GM23338 (cell line): ENCODE data around the gene KCNK3. TPM values are rescaled to one million over a fixed set of nuclear protein-coding genes. Genes with fewer than 3 reads are reported as not detected.

Experiments
- ATAC-seq: fragments of 200-7000 bp; cut with Tn5 transposase; 3 replicates; pipeline ENCODE4 v1.9.1; 2020
- DNase-seq: peaks from one replicate; pipeline ENCODE4 v3.0.0-alpha.2; 2015; ENCODE audit warnings: low spot score
- H2AFZ ChIP-seq: fragments of 200-600 bp; sonication (generic); 2 replicates; pipeline ENCODE4 v1.8.0; 2016; ENCODE audit warnings: antibody characterized with exemption, mild to moderate bottlenecking, moderate library complexity
- H3F3A ChIP-seq: fragments of 200-600 bp; sonication (generic); replicated peaks from 2 replicates; pipeline ENCODE4 v1.8.0; 2017; ENCODE audit warnings: antibody characterized with exemption, mixed run types, low read depth
- H3K27ac ChIP-seq: fragments of 200-600 bp; sonication (generic); 2 replicates; pipeline ENCODE4 v1.6.1; 2016; ENCODE audit warnings: low read depth
- H3K27me3 ChIP-seq: fragments of 200-600 bp; sonication (generic); 2 replicates; pipeline ENCODE4 v1.8.0; 2016; ENCODE audit warnings: mild to moderate bottlenecking, mixed run types, moderate library complexity; ENCODE audit not compliant: insufficient read depth
- H3K36me3 ChIP-seq: fragments of 200-600 bp; sonication (generic); 2 replicates; pipeline ENCODE4 v1.8.0; 2016; ENCODE audit warnings: mild to moderate bottlenecking; ENCODE audit not compliant: insufficient read depth
- H3K4me1 ChIP-seq: fragments of 200-600 bp; sonication (generic); 2 replicates; pipeline ENCODE4 v1.8.0; 2016; ENCODE audit warnings: mild to moderate bottlenecking, moderate library complexity; ENCODE audit not compliant: insufficient read depth
- H3K4me2 ChIP-seq: fragments of 200-600 bp; sonication (generic); 2 replicates; pipeline ENCODE4 v1.7.1; 2017; ENCODE audit warnings: mixed run types
- H3K4me3 ChIP-seq: fragments of 200-600 bp; sonication (generic); 2 replicates; pipeline ENCODE4 v1.6.1; 2016; ENCODE audit warnings: mixed run types
- H3K79me2 ChIP-seq: fragments of 200-600 bp; sonication (generic); replicated peaks from 2 replicates; pipeline ENCODE4 v1.8.0; 2017; ENCODE audit warnings: mild to moderate bottlenecking; ENCODE audit not compliant: insufficient read depth
- H3K9me2 ChIP-seq: fragments of 200-600 bp; sonication (generic); 2 replicates; pipeline ENCODE4 v1.8.0; 2017; ENCODE audit not compliant: insufficient read depth
- H4K20me1 ChIP-seq: fragments of 200-600 bp; sonication (generic); replicated peaks from 2 replicates; pipeline ENCODE4 v1.8.0; 2017; ENCODE audit warnings: mild to moderate bottlenecking; ENCODE audit not compliant: insufficient read depth
- H3K27ac Mint-ChIP-seq: 2 replicates; pipeline ENCODE4 v1.8.0; 2020; ENCODE audit warnings: inconsistent platforms, mild to moderate bottlenecking, moderate library complexity, mixed read lengths
- H3K27me3 Mint-ChIP-seq: 3 replicates; pipeline ENCODE4 v1.8.0; 2022; ENCODE audit warnings: low read depth, mild to moderate bottlenecking, moderate library complexity, mixed read lengths, inconsistent platforms; ENCODE audit not compliant: insufficient read depth, poor library complexity
- H3K36me3 Mint-ChIP-seq: 3 replicates; pipeline ENCODE4 v1.8.0; 2021; ENCODE audit warnings: low read depth, mild to moderate bottlenecking, inconsistent platforms, moderate library complexity, mixed read lengths
- H3K4me1 Mint-ChIP-seq: 3 replicates; pipeline ENCODE4 v1.8.0; 2020; ENCODE audit warnings: mild to moderate bottlenecking, inconsistent platforms, mixed read lengths
- H3K4me3 Mint-ChIP-seq: 3 replicates; pipeline ENCODE4 v1.8.0; 2021; ENCODE audit warnings: moderate library complexity, mild to moderate bottlenecking, inconsistent platforms, mixed read lengths
- H3K9me3 Mint-ChIP-seq: 3 replicates; pipeline ENCODE4 v1.8.0; 2020; ENCODE audit warnings: moderate library complexity, mild to moderate bottlenecking, inconsistent platforms, mixed read lengths
- CREB1 ChIP-seq: fragments of 250-450 bp; sonication (Bioruptor Pico); IDR thresholded peaks from 2 replicates; pipeline ENCODE4 v1.5.0; 2020; ENCODE audit warnings: low read depth, mild to moderate bottlenecking, moderate library complexity
- CTCF ChIP-seq, 2 experiments: fragments of 200-600 bp in 1 of 2; sonication (generic) in 1 of 2; conservative IDR thresholded peaks; 2 replicates each; pipeline versions ENCODE4 v1.5.1 to v1.6.1; 2016 to 2017; ENCODE audit warnings: antibody characterized with exemption in 2 of 2, low read depth in 2 of 2, mild to moderate bottlenecking in 2 of 2, moderate library complexity in 1 of 2
- ETS1 ChIP-seq: IDR thresholded peaks from 2 replicates; pipeline ENCODE4 v1.6.1; 2016; ENCODE audit warnings: antibody characterized with exemption
- EZH2 ChIP-seq: fragments of 200-600 bp; sonication (generic); IDR thresholded peaks from one replicate; pipeline ENCODE4 v1.8.0; 2017; ENCODE audit warnings: antibody characterized with exemption, mild to moderate bottlenecking, low read depth; ENCODE audit not compliant: unreplicated experiment
- EZH2phosphoT487 ChIP-seq: fragments of 200-600 bp; sonication (generic); IDR thresholded peaks from one replicate; pipeline ENCODE4 v1.8.1; 2018; ENCODE audit warnings: antibody characterized with exemption; ENCODE audit not compliant: unreplicated experiment
- JUNB ChIP-seq: IDR thresholded peaks from one replicate; pipeline ENCODE4 v1.6.1; 2016; ENCODE audit warnings: antibody characterized with exemption; ENCODE audit not compliant: unreplicated experiment
- NANOG ChIP-seq: IDR thresholded peaks from 2 replicates; pipeline ENCODE4 v1.6.1; 2016; ENCODE audit warnings: antibody characterized with exemption, borderline replicate concordance
- POLR2AphosphoS5 ChIP-seq: IDR thresholded peaks from 2 replicates; pipeline ENCODE4 v1.6.1; 2016; ENCODE audit warnings: antibody characterized with exemption, low read depth
- REST ChIP-seq: IDR thresholded peaks from one replicate; pipeline ENCODE4 v1.6.1; 2018; ENCODE audit warnings: antibody characterized with exemption; ENCODE audit not compliant: unreplicated experiment
- STAT1 ChIP-seq: IDR thresholded peaks from one replicate; pipeline ENCODE4 v1.6.1; 2016; ENCODE audit warnings: antibody characterized with exemption; ENCODE audit not compliant: unreplicated experiment
- ZNF114 ChIP-seq: fragments of 250-450 bp; sonication (Bioruptor Pico); IDR thresholded peaks from 2 replicates; pipeline ENCODE4 v1.5.0; 2020; ENCODE audit warnings: mild to moderate bottlenecking, moderate library complexity
- ZNF331 ChIP-seq: fragments of 250-450 bp; sonication (Bioruptor Pico); IDR thresholded peaks from 2 replicates; pipeline ENCODE4 v1.5.0; 2020; ENCODE audit warnings: low read depth, mild to moderate bottlenecking, moderate library complexity
- ZNF462 ChIP-seq: fragments of 250-450 bp; sonication (Bioruptor Pico); IDR thresholded peaks from 2 replicates; pipeline ENCODE4 v1.5.0; 2020; ENCODE audit warnings: mild to moderate bottlenecking, moderate library complexity
- polyA plus RNA-seq: library from polyadenylated mRNA; unstranded; fragments of >200 nt; fragmentation: Nextera tagmentation; extraction: Ambion mirVana; gene quantifications from 2 replicates; pipeline ENCODE4 v1.2.1, GENCODE V29; 2016
- total RNA-seq: library from RNA; depleted of rRNA; stranded (reverse); fragments of >200 nt; shearing (Covaris generic); gene quantifications from 2 replicates; pipeline ENCODE4 v1.2.3, GENCODE V29; 2014

Gene KCNK3
- total and polyA plus RNA-seq, 2 experiments from 2014 or later = not detected

- no peaks in the 10 kb centered on the region for H3K4me1 ChIP-seq
- H3K27me3 ChIP-seq = no peaks in the 10 kb centered on the region
- H3K4me3 Mint-ChIP-seq = no peak overlapping the region
- peaks cover 3% of the 10 kb centered on the region for H3K4me1 Mint-ChIP-seq
- ATAC-seq (no peak), DNase-seq (no peak)
- no peak overlapping the region for H3K4me3 ChIP-seq
- no peaks in the 10 kb centered on the region for H3K36me3 ChIP-seq
- H3K4me2 ChIP-seq = no peak overlapping the region
- no peaks in the 10 kb centered on the region for H3K79me2 ChIP-seq
- no peak overlapping the region for H3K27ac ChIP-seq
- no peaks in the 10 kb centered on the region for H3F3A ChIP-seq
- H3K36me3 Mint-ChIP-seq = no peaks in the 10 kb centered on the region
- TF ChIP-seq EZH2 = no peak
- no peak for TF ChIP-seq ZNF331 (CRISPR knock-in tag)
- no peak for TF ChIP-seq CTCF (conservative IDR thresholded peaks at IDR 0.05; ENCODE audit: low read depth in 2 of 2)
- TF ChIP-seq POLR2AphosphoS5 = no peak
- no peak for TF ChIP-seq ZNF114 (CRISPR knock-in tag)
- TF ChIP-seq NANOG = no peak
- no peak for TF ChIP-seq CREB1
- TF ChIP-seq EZH2phosphoT487 = no peak
- TF ChIP-seq ZNF462 (CRISPR knock-in tag) = no peak
- no peak for TF ChIP-seq STAT1
- TF ChIP-seq ETS1 = no peak
- no peak for TF ChIP-seq JUNB
- no peak for TF ChIP-seq REST
- no peaks in the 10 kb centered on the region for H3K9me2 ChIP-seq
- H4K20me1 ChIP-seq = no peaks in the 10 kb centered on the region
- H3K27me3 Mint-ChIP-seq = peaks cover 5% of the 10 kb centered on the region
- H2AFZ ChIP-seq = no peak overlapping the region
- H3K27ac Mint-ChIP-seq = no peak overlapping the region
- no peaks in the 10 kb centered on the region for H3K9me3 Mint-ChIP-seq
These were observed 20.8 kb upstream of the KCNK3 start for GRCh38 chr2:26671691-26672090.
